Effector memory CD4-positive, alpha-beta T cell (primary cell): Measurements from ENCODE around the gene HOXA6.

Source experiments
- DNase-seq, 3 donors: peaks; one replicate each; pipeline ENCODE4 v3.0.0-alpha.2; 2020
- H3K27ac ChIP-seq: 2 replicates; pipeline ENCODE4 v1.7.0; 2013; ENCODE audit warnings: mild to moderate bottlenecking, low read length, moderate library complexity; ENCODE audit not compliant: insufficient read depth, poor library complexity, severe bottlenecking
- H3K27me3 ChIP-seq: replicated peaks from 2 replicates; pipeline ENCODE4 v1.7.0; 2013; ENCODE audit warnings: mild to moderate bottlenecking, low read length; ENCODE audit not compliant: insufficient read depth, control insufficient read depth, poor library complexity, severe bottlenecking
- H3K36me3 ChIP-seq: 2 replicates; pipeline ENCODE4 v1.7.0; 2013; ENCODE audit warnings: mild to moderate bottlenecking, low read length, moderate library complexity; ENCODE audit not compliant: control insufficient read depth, insufficient read depth
- H3K4me1 ChIP-seq: 2 replicates; pipeline ENCODE4 v1.7.0; 2013; ENCODE audit warnings: low read length, mild to moderate bottlenecking; ENCODE audit not compliant: control insufficient read depth, insufficient read depth, poor library complexity, severe bottlenecking
- H3K4me3 ChIP-seq: 2 replicates; pipeline ENCODE4 v1.7.0; 2013; ENCODE audit warnings: low read length, low read depth, mild to moderate bottlenecking; ENCODE audit not compliant: insufficient read depth, poor library complexity, severe bottlenecking
- H3K9me3 ChIP-seq: 2 replicates; pipeline ENCODE4 v1.7.0; 2013; ENCODE audit warnings: mild to moderate bottlenecking, low read length, moderate library complexity; ENCODE audit not compliant: control insufficient read depth

The HOXA6 gene

DNA sequence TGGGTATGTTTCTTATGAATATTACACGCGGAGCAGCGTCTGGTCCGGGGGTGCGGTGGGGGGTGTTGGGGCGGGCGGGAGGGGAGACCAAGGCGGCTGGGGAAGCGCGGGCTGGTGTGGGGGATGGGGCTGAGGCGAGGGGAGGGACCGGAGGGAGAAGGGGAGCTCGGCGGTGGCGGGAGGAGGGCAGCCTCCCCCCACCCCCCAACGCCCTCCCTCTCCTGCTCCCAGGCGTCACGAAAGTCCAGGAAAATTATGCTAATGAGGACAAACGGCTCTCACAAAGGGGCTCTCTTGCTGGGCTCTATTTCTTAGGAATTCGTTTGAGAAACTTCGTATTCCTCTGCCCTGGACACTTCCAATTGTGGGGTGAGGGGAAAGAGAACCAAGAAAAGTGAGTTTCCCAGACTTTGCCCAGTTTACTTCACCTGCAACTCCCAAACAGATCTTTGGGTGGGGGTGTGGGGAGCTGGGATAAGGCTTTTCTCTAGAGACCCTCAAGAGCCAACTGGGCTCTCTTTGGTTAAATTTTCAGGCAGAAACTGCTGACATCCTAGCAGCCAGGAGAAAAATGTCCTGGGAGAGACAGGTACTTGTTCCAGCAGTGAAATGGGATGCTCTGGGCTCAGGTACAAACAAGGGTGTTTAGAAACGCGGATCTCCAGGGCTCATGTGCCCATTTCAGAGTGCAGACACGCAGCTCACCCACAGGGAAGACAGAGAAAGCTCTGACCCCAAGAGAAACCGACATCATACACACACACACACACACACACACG, 33.4 kb downstream of the HOXA6 start:
- Histone ChIP-seq H3K27me3 (peaks cover 8% of the 10 kb centered on the region), H3K4me1 (no peaks in the 10 kb centered on the region), H3K4me3 (no peak overlapping the region), H3K27ac (no peak overlapping the region), H3K36me3 (no peaks in the 10 kb centered on the region), H3K9me3 (no peaks in the 10 kb centered on the region)
- DNase-seq = no peak

DNA sequence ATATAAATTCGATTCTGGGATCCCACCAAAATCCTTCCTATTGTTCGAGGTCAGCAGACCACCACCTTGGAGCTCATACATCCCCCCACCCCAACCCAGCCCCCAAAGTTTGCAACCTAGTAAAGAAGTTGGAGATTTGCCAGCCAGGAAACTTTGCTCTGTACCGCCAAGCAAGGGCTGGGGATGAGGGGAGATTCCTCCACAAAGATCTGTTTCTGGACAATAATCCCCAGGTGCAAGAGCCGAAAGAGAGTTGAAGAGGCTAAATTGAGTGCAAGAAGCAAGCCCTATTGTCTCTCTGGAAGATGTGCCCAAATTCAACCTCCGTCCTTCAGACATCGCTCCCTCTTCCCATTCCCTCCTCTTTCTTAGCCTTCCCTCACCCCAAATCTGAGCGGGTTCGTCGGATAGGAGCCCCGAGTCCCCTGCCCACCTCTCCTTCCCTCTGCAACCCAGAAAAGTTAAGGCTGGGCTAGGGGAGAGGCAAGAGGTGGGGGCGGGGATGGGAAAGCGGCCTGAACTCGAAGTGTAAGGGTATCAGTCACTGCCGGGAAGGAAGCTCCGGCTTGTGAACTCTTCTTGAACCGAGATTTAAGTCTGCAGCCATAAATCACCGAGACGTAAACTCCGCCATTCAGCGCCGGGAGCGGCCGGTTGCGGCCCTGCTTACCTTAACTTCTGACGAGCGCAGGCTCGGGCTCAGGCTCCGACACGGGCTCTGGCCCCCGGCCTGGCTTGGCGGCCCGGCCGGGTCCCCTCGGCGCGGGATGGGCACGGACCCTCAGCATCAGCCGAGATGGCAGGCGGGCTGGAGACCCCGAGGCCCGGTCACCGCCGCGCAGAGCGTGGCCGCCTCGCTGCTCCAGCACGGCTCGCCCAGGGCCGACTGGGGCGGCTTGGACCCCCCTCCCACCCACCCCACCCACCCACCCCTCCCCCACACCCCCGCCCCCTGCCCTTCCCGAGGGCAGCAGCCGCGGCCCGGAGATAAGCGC, 34.3 kb downstream of the HOXA6 start:
- no peak overlapping the region for H3K27ac ChIP-seq
- no peak for DNase-seq
- H3K4me1 ChIP-seq = no peaks in the 10 kb centered on the region
- peaks cover 8% of the 10 kb centered on the region for H3K27me3 ChIP-seq
- no peak overlapping the region for H3K4me3 ChIP-seq
- no peaks in the 10 kb centered on the region for H3K36me3 ChIP-seq
- H3K9me3 ChIP-seq = no peaks in the 10 kb centered on the region

DNA sequence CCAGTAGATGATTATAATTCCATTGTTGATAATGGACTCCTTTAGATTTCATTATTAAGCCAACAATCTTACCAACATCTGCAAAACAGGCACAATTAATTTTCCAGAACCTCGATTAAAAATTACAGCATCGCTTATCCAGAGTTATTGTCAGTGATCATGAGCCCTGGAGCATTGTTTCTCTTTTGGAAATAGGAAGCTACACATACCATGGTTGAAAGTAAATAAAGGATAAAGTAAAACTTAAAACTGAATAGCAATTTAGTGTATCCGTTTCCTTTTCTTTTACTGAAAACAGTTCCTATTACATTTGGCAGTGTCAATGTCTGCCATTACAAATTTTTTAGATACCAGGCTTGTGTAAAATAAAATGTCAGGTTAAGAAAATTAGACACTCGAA, 35.2 kb downstream of the HOXA6 start:
- H3K36me3 ChIP-seq = no peaks in the 10 kb centered on the region
- DNase-seq = no peak
- peaks cover 8% of the 10 kb centered on the region for H3K27me3 ChIP-seq
- no peaks in the 10 kb centered on the region for H3K9me3 ChIP-seq
- no peaks in the 10 kb centered on the region for H3K4me1 ChIP-seq
- no peak overlapping the region for H3K4me3 ChIP-seq
- no peak overlapping the region for H3K27ac ChIP-seq

DNA sequence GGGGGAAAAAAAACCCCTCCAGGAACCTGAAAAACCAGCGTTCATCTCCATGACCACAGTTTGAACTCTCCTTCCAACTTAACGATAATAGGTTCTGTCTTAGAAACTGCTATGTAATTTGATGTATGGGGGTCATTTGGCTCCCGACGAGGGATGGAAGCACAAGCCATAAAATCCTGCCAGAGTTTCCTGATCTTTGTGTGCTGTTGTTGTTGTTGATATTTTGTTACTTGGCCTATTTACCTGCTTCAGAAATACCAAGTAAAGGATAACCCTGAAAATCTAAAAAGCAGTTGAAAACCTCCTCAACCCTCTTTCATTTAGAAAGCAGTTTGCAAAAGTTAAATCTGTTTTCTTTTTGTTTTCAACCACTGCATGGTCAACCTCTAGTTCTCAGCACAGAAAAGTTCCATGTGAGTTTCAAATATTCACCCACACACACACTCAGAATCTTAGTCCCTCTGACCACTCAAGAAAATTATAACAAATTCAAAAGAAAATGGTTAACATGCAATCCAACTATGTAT, 35.8 kb downstream of the HOXA6 start:
- Histone ChIP-seq H3K4me3 (no peak overlapping the region), H3K27me3 (peaks cover 8% of the 10 kb centered on the region), H3K27ac (no peak overlapping the region)

DNA sequence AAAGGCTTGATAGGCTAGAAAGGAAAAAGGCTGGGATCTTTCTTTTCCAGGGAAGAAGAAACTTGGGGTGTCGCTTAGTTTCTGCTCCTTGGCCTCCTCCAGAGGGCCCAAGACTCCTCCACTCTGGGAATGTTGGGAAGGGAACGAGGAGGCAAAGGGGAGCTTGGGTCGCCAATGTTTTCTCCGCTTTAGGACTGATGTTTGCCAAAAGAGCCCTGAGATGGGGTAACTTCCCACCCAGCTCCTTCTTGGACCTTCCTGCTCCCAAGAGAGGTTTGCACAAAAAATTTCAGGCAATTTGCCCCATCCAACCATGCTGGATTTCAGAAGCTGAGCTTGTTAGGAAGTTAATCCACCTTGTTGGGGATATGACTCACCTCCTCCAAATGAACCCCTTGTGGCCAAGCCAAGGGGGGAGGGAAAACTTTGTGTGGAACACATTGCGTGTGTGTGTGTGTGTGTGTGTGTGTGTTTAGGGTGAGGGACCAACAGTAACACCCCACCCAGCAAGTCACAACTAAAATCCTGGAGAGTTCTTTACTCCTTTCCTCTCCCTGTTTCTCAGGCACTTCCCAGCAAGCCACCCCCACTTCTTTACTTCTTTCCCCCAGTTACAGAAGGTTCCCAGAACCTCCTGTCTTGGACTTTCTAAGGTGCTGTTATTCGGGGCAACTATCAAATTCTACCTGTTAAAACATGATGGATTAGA, 36.4 kb downstream of the HOXA6 start:
- Histone ChIP-seq H3K36me3 (no peaks in the 10 kb centered on the region), H3K4me1 (no peaks in the 10 kb centered on the region), H3K27ac (no peak overlapping the region), H3K9me3 (no peaks in the 10 kb centered on the region), H3K27me3 (peaks cover 3% of the 10 kb centered on the region), H3K4me3 (no peak overlapping the region)
- no peak for DNase-seq

More for the DNA sequence above, 35.8 kb downstream of the HOXA6 start:
- no peaks in the 10 kb centered on the region for H3K36me3 ChIP-seq
- DNase-seq = no peak
- H3K4me1 ChIP-seq = no peaks in the 10 kb centered on the region
- H3K9me3 ChIP-seq = no peaks in the 10 kb centered on the region

DNA sequence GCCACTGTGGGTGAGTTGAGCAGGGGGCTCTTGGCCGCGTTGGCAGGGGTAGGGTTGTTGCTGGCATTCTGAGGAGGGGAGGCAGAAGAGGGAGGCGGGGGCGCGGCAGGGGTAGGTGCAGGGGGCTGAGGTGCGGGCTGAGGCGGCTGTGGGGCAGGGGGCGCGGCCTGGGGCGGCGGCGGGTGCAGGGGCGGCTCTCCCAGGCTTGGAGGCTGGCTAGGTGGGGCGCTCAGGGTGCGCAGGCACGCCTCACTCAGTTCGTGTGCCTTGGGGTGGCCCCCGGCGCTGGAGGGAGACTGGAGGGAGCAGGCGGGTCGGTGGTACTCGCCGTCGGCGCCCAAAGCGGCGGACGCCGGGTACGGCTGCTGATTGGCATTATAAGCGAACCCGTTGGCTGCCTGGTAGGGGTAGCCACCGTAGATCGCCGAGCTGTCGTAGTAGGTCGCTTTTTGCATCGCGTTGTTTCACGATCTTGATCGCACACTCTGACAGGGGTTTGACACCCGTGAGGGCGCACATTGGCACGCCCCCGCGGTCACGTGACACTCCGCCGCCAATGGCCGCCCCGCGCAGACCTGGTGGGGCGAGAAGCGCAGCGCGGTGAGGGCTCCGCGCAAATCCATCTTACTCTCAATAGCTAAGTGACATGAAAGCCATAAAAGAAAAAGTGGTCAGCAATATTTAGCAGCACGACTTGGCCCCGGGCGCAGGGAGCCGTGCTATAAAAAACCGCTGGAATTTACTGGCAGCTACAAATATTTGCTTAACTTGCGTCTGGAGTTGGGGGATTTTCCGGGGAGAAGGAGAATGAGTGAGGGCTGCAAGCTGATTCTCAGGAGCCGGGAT, 37.2 kb downstream of the HOXA6 start:
- no peaks in the 10 kb centered on the region for H3K9me3 ChIP-seq
- DNase-seq = no peak
- H3K27me3 ChIP-seq = no peaks in the 10 kb centered on the region
- H3K4me1 ChIP-seq = no peaks in the 10 kb centered on the region
- no peak overlapping the region for H3K27ac ChIP-seq
- no peak overlapping the region for H3K4me3 ChIP-seq
- no peaks in the 10 kb centered on the region for H3K36me3 ChIP-seq

DNA sequence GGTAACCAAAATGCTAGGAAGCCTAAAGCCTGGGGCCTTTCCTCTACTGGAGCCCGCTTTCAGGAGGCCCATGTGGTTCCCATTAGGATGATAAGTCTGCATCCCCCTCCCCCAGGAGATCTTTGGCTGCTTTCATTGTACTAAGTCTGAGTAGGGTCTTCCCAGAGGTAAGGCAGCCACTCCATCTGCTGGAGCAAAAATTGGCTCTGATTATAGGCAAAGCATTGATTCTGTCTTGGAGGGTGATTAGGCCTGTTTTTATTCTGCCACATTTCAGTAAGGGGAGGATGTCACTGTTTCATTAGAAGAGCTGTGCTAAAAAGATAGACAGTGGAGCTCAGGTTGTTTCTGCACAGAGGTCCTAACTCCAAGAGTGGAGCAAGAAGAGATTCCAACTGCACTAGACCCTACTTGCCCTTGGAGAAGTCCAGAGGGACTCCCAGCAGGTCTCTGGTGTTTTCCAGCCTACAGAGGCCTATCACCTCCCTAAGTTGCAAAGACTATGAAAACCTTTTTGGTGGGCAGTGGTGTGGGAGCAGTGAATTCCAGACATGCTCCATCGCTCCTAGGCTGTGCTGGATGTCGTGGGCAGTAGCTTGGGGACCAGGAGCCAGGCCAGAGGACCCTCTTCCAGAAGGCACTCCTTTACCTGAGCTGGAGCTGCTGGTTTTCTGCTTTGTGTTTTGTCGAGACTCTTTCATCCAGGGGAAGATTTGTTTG, 37.9 kb downstream of the HOXA6 start:
- peaks cover 4% of the 10 kb centered on the region for H3K27me3 ChIP-seq
- H3K4me3 ChIP-seq = no peak overlapping the region

DNA sequence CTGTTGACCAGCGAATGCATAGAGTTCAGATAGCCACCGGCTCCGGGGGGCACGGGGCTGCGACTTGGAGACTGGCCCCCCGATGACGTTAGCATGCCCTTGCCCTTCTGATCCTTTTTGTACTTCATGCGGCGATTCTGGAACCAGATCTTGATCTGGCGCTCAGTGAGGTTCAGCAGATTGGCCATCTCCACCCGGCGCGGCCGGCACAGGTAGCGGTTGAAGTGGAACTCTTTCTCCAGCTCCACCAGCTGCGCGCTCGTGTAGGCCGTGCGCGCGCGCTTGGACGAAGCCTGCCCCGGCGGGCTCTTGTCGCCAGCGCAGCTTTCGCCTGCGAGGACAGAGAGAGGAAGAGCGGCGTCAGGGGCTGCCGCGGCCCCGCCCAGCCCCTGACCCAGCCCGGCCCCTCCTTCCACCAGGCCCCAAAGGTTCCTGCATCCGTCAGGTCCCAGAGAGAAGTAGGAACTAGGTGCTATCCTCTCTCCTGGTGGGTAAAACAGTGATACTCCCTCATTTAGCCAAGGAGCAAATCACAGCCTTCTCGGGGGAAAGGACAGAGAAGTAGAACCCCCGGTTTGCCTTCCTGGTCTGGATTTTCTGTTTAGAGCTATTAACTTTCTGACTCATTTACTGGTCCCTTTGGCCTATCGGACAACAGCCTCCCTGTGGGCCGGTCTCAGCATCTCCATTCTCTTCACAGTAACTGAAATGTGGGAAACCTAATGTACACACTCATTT, 39.0 kb downstream of the HOXA6 start:
- Histone ChIP-seq H3K27ac (no peak overlapping the region), H3K4me3 (no peak overlapping the region), H3K4me1 (no peaks in the 10 kb centered on the region), H3K27me3 (peaks cover 13% of the 10 kb centered on the region), H3K9me3 (no peaks in the 10 kb centered on the region), H3K36me3 (no peaks in the 10 kb centered on the region)
- no peak for DNase-seq

More for the DNA sequence above, 37.9 kb downstream of the HOXA6 start:
- Histone ChIP-seq H3K36me3 (no peaks in the 10 kb centered on the region), H3K9me3 (no peaks in the 10 kb centered on the region), H3K27ac (no peak overlapping the region), H3K4me1 (no peaks in the 10 kb centered on the region)
- DNase-seq = no peak
